K562 (cell line): ENCODE results near the gene RYR3. TPM values are rescaled to one million over a fixed set of nuclear protein-coding genes. Genes with fewer than 3 reads are reported as not detected.

Source experiments
- ATAC-seq: fragments of 200-7000 bp; cut with Tn5 transposase; 3 replicates; pipeline ENCODE4 v1.9.1; 2020; ENCODE audit warnings: moderate library complexity
- BruUV-seq: library from RNA; stranded (reverse); fragments of 400-500 nt; replicated peaks from 2 replicates; lab custom pipeline; 2021; lab: Mats Ljungman, UMichigan
- CTCF ChIA-PET: fragments of 300-600 bp; formaldehyde crosslinking; extraction: SDS; loops from one replicate; lab custom pipeline; 2021; ENCODE audit warnings: low intra/inter-chr PET ratio; lab: Yijun Ruan, JAX
- POLR2A ChIA-PET: fragments of 300-600, 350-650 bp; sonication (Branson Sonifier 250); formaldehyde crosslinking; extraction: SDS; loops from one replicate; lab custom pipeline; 2021; ENCODE audit warnings: antibody characterized with exemption, inconsistent platforms; lab: Yijun Ruan, JAX
- DNase-seq, 4 experiments: peaks; one replicate each; pipeline versions ENCODE4 v3.0.0 to v3.0.0-alpha.2; 2011 to 2018; ENCODE audit warnings: low spot score in 3 of 4, mixed read lengths in 3 of 4; ENCODE audit errors: extremely low read depth in 1 of 4
- FAIRE-seq: peaks from 2 replicates; lab custom pipeline; 2011; peaks lifted over from hg19 to GRCh38; lab: Jason Lieb, UNC
- H2AFZ ChIP-seq: 2 replicates; pipeline ENCODE4 v1.6.0; 2011; ENCODE audit warnings: low read depth, low read length, control low read depth, inconsistent platforms
- H3K27ac ChIP-seq: fragments of 200-600 bp; 3 replicates; pipeline ENCODE4 v1.8.0; 2011; ENCODE audit warnings: low read depth, mild to moderate bottlenecking, control low read depth, inconsistent platforms, low read length, moderate library complexity, mixed read lengths; ENCODE audit errors: extremely low read depth
- H3K27me3 ChIP-seq, 2 experiments: fragments of 300-600 bp in 1 of 2; 2 replicates in 1 of 2; 3 replicates in 1 of 2; pipeline versions ENCODE4 v1.6.0 to v1.8.0; 2011; ENCODE audit warnings: inconsistent platforms in 2 of 2, low read length in 2 of 2, mild to moderate bottlenecking in 1 of 2, mixed read lengths in 1 of 2, moderate library complexity in 1 of 2; ENCODE audit not compliant: control insufficient read depth in 2 of 2, insufficient read depth in 2 of 2
- H3K36me3 ChIP-seq: fragments of 300-600 bp; 3 replicates; pipeline ENCODE4 v1.8.0; 2011; ENCODE audit warnings: mild to moderate bottlenecking, low read length, inconsistent platforms; ENCODE audit not compliant: control insufficient read depth, insufficient read depth
- H3K4me1 ChIP-seq, 2 experiments: fragments of 200-600 bp in 1 of 2; replicated peaks in 1 of 2; 2 replicates in 1 of 2; 3 replicates in 1 of 2; pipeline versions ENCODE4 v1.5.1 to v1.8.0; 2011; ENCODE audit warnings: inconsistent platforms in 2 of 2, low read length in 2 of 2, mild to moderate bottlenecking in 1 of 2, mixed read lengths in 1 of 2, moderate library complexity in 1 of 2; ENCODE audit not compliant: control insufficient read depth in 2 of 2, insufficient read depth in 2 of 2
- H3K4me2 ChIP-seq: 2 replicates; pipeline ENCODE4 v1.6.1; 2011; ENCODE audit warnings: low read length, control low read depth, inconsistent platforms, mixed read lengths; ENCODE audit not compliant: insufficient read depth
- H3K4me3 ChIP-seq: fragments of 200-600 bp; sonication (generic), shearing (Covaris generic); 2 replicates; pipeline ENCODE4 v1.5.1; 2016; ENCODE audit warnings: control low read depth, inconsistent platforms
- H3K79me2 ChIP-seq: fragments of 200-600 bp; 3 replicates; pipeline ENCODE4 v1.8.0; 2011; ENCODE audit warnings: low read length, inconsistent platforms; ENCODE audit not compliant: control insufficient read depth, insufficient read depth
- H3K9ac ChIP-seq, 2 experiments: 2 replicates each; pipeline versions ENCODE4 v1.6.0 to v1.6.1; 2011; ENCODE audit warnings: low read depth in 2 of 2, low read length in 2 of 2, control low read depth in 1 of 2, inconsistent platforms in 1 of 2, mild to moderate bottlenecking in 1 of 2, mixed read lengths in 1 of 2; ENCODE audit not compliant: insufficient read depth in 1 of 2
- H3K9me1 ChIP-seq: one replicate; pipeline ENCODE4 v1.6.0; 2011; ENCODE audit warnings: inconsistent platforms, mild to moderate bottlenecking, low read length, moderate library complexity; ENCODE audit not compliant: control insufficient read depth, insufficient read depth
- H3K9me3 ChIP-seq: replicated peaks from 2 replicates; pipeline ENCODE4 v1.5.1; 2011; ENCODE audit warnings: low read depth, low read length, inconsistent platforms; ENCODE audit not compliant: control insufficient read depth, insufficient read depth
- H4K20me1 ChIP-seq: replicated peaks from 2 replicates; pipeline ENCODE4 v1.6.1; 2011; ENCODE audit warnings: low read length, inconsistent platforms, mixed read lengths; ENCODE audit not compliant: control insufficient read depth, insufficient read depth
- CEBPB ChIP-seq: fragments of 450-650 bp; IDR thresholded peaks from 2 replicates; pipeline ENCODE4 v1.6.1; 2016; ENCODE audit warnings: missing genetic modification characterization, missing compliant biosample characterization
- ESRRB ChIP-seq: fragments of 250-450 bp; sonication (Bioruptor Pico); IDR thresholded peaks from 2 replicates; pipeline ENCODE4 v1.5.0; 2020; ENCODE audit warnings: mild to moderate bottlenecking, moderate library complexity, borderline replicate concordance
- HDAC1 ChIP-seq, 2 experiments: fragments of 450-650 bp; IDR thresholded peaks; 2 replicates each; pipeline ENCODE4 v1.6.1; 2016 to 2017; ENCODE audit warnings: inconsistent platforms in 1 of 2, mild to moderate bottlenecking in 1 of 2, moderate library complexity in 1 of 2
- POLR2H ChIP-seq: IDR thresholded peaks from 2 replicates; pipeline ENCODE4 v1.6.1; 2016; ENCODE audit warnings: missing genetic modification characterization, low read depth, mild to moderate bottlenecking, control low read depth, missing compliant biosample characterization, moderate library complexity
- SETDB1 ChIP-seq: IDR thresholded peaks from one replicate; pipeline ENCODE4 v1.6.1; 2012; ENCODE audit warnings: low read length, control low read depth, inconsistent platforms
- SNAPC5 ChIP-seq: fragments of 250-450 bp; sonication (Bioruptor Pico); IDR thresholded peaks from 2 replicates; pipeline ENCODE4 v1.8.0; 2021; ENCODE audit warnings: moderate library complexity, mild to moderate bottlenecking, inconsistent platforms
- USF1 ChIP-seq: sonication (generic); formaldehyde crosslinking; IDR thresholded peaks from 2 replicates; pipeline ENCODE4 v1.9.0; 2022; ENCODE audit warnings: mild to moderate bottlenecking, missing genetic modification reagents
- ZBTB2 ChIP-seq: fragments of 450-650 bp; IDR thresholded peaks from 2 replicates; pipeline ENCODE4 v1.6.1; 2016; ENCODE audit warnings: antibody characterized with exemption
- WGBS: fragments of 100-300 bp; shearing (Covaris generic); methylation state at CpG from one replicate; pipeline ENCODE4 v1.1.6; 2016; ENCODE audit warnings: low coverage, mixed read lengths; ENCODE audit not compliant: insufficient coverage; ENCODE audit errors: missing lambda C conversion rate; 5-methylcytosine and 5-hydroxymethylcytosine counted together
- in situ Hi-C: fragments of 300-500 bp; cut with MboI; formaldehyde crosslinking; loops from 4 replicates; pipeline ENCODE4 v1.15.0; 2018; ENCODE audit warnings: inconsistent platforms, mixed read lengths
- intact Hi-C: fragments of 100-400 bp; cut with micrococcal nuclease; formaldehyde crosslinking; loops from 2 replicates; pipeline ENCODE4 v1.14.2; 2022
- polyA plus RNA-seq, 8 experiments: library from polyadenylated mRNA; depleted of rRNA in 4 of 8; stranded (reverse) in 5 of 8; unstranded in 3 of 8; fragments of >200 nt; fragmentation: Nextera tagmentation in 2 of 8; fragmentation: Illumina TruSeq in 1 of 8; extraction: Ambion mirVana in 2 of 8; extraction: Trizol in 1 of 8; gene quantifications; 2 replicates each; pipeline versions ENCODE4 v1.2.1 to v1.2.3, GENCODE V29; 2011 to 2014; ENCODE audit warnings: inconsistent platforms in 1 of 8, missing spikeins in 1 of 8
- total RNA-seq, 7 experiments: library from RNA; depleted of rRNA in 6 of 7; stranded (reverse); fragments of >200 nt in 6 of 7; fragmentation: Illumina TruSeq in 2 of 7; extraction: Trizol in 2 of 7; gene quantifications; 2 replicates each; pipeline versions ENCODE4 v1.2.1 to v1.2.3, GENCODE V29; 2011 to 2021; ENCODE audit warnings: low replicate concordance in 1 of 7

The RYR3 gene
- total and polyA plus RNA-seq, 9 of the 15 experiments (the other 6 are each of a cell fraction or from before 2014, with no cell fraction given) = 0.04 TPM; not detected in 8

GRCh38 chr15:33636958-33637357, 326.2 kb downstream of the RYR3 start:
- Histone ChIP-seq H3K9ac (no peak overlapping the region), H4K20me1 (no peaks in the 10 kb centered on the region), H3K27me3 (peaks cover 0 to 4% of the 10 kb centered on the region in 2 experiments; a peak in 3 of 5 replicates), H3K9me3 (no peaks in the 10 kb centered on the region), H3K4me3 (no peak overlapping the region), H3K79me2 (no peaks in the 10 kb centered on the region), H3K36me3 (no peaks in the 10 kb centered on the region), H3K9me1 (no peaks in the 10 kb centered on the region), H2AFZ (no peak overlapping the region), H3K4me2 (no peak overlapping the region), H3K4me1 (no peaks in the 10 kb centered on the region), H3K27ac (no peak overlapping the region)
- in situ Hi-C loops (no loop called here), intact Hi-C loops (no loop called here)
- CTCF ChIA-PET = no interaction called here
- POLR2A ChIA-PET = no interaction called here
- no peak for ATAC-seq
- no peak for TF ChIP-seq ZBTB2
- no peak for TF ChIP-seq CEBPB
- TF ChIP-seq POLR2H (tag) = no peak
- no peak for TF ChIP-seq USF1 (CRISPR knock-in tag)
- no peak for TF ChIP-seq SETDB1
- TF ChIP-seq SNAPC5 (CRISPR knock-in tag) = no peak
- no peak for TF ChIP-seq ESRRB (CRISPR knock-in tag)
- no peak for TF ChIP-seq HDAC1 (IDR thresholded peaks at IDR 0.05)
- BruUV-seq = no TSS peak
- 0% methylated on average over 1 of the region's 1 CpG for WGBS
- FAIRE-seq = no peak
- no peak for DNase-seq
